TTC549 (cell line): ENCODE measurements around the gene PTPRN2.

Source experiments
- FAIRE-seq: peaks from 2 replicates; lab custom pipeline; 2012; peaks lifted over from hg19 to GRCh38; lab: Jason Lieb, UNC

Gene PTPRN2

GRCh38 chr7:157634401-157635147, 953.0 kb downstream of the PTPRN2 start:
- FAIRE-seq = no peak

DNA sequence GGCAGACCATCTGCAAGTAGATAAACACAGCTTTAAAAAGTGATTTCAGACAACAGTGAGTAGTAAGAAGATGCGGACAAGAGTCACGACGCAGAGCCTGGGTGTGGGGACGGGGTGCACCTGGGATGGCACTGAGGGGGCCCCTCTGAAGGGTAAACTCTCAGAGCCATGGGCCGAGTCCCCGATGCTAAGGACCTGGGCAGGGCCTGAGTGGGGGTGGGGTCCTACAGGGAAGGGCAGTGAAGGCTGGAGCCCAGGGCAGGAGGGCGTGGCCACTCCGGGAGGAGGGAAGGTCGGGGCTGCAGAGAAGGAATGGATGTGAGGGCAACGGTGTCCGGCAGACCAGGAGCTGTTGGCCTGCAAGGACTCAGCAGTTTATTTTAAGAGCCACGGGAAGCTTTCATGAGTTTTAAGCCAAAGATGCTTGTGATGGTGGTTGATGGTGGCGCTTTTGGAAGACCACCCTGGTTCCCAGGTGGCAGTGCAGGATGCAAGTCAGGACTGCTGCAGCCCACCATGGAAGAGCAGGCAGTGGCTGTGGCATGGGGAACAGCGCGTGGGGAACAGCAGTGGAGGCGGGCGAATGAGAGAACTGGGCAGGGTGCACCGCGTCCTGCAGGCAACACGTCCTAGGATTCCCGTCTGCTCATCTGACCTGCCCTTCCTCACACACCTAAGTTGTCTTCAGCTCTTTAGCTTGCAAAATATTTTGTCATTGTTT, 954.0 kb downstream of the PTPRN2 start:
- no peak for FAIRE-seq

- no peak for FAIRE-seq
Observed at GRCh38 chr7:157630301-157630853, 957.2 kb downstream of the PTPRN2 start.

GRCh38 chr7:157628456-157628855, 959.2 kb downstream of the PTPRN2 start:
- no peak for FAIRE-seq

GRCh38 chr7:157627646-157628045, 960.0 kb downstream of the PTPRN2 start:
- FAIRE-seq = no peak

GRCh38 chr7:157627033-157627432, 960.6 kb downstream of the PTPRN2 start:
- FAIRE-seq = no peak

- no peak for FAIRE-seq
Observed at GRCh38 chr7:157625973-157626742, 961.5 kb downstream of the PTPRN2 start.

DNA sequence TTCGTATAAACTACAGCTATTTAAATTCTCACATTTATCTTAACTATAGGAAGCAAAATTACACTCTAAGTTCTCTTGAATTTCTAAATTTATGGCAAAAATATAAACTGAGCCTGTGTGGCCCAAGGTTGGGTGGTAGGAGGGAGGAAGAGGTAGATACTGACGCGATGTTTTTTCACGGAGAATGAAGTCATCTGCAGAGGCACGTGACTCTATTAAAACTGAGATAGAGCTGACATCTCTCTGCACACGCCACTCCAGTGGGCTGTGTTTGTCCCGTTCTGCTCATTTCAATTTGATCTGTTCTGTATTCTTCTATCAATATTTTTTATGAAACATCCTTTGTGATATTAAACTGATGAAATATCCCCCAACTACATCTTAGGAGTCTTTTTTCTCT, 964.1 kb downstream of the PTPRN2 start:
- no peak for FAIRE-seq

GRCh38 chr7:157622408-157623205, 965.0 kb downstream of the PTPRN2 start:
- FAIRE-seq = no peak

DNA sequence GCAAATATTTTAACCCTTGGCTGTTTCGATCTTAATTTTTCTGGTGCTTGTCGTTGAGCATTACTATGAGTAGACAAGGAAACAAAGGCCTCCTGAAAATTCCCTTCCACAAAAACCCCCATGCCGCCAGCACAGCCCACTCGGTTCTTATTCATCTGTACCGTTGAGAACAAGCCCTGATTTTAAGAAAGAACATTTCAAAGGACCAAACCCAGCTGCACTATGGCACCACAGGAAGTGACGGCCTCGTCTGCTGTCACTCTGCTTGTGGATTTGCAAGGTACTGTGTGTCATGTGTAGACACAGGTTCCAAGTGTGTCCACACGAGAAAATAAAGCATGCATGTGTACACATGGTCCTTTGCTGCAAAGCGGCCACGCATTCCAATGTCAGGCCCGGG, 965.6 kb downstream of the PTPRN2 start:
- no peak for FAIRE-seq

- FAIRE-seq = no peak
Observed at GRCh38 chr7:157621131-157621681, 966.4 kb downstream of the PTPRN2 start.

DNA sequence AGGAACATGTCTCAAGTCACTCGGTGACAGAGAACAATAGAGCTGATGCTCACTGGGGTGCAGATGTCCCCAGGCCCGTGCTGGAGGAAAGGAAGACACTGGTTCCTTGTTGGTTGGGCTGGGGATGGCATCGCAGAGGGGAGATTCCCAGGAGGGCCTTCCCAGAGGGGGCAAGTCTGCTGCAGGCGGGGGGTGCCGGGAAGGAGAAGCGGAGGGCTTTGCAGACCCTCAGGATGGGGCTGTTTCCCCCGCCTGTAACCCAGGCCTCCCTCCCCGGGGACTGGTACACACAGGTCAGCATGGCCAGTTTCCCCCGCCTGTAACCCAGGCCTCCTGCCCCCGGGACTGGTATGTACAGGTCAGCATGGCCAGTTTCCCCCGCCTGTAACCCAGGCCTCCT, 967.0 kb downstream of the PTPRN2 start:
- FAIRE-seq = no peak

DNA sequence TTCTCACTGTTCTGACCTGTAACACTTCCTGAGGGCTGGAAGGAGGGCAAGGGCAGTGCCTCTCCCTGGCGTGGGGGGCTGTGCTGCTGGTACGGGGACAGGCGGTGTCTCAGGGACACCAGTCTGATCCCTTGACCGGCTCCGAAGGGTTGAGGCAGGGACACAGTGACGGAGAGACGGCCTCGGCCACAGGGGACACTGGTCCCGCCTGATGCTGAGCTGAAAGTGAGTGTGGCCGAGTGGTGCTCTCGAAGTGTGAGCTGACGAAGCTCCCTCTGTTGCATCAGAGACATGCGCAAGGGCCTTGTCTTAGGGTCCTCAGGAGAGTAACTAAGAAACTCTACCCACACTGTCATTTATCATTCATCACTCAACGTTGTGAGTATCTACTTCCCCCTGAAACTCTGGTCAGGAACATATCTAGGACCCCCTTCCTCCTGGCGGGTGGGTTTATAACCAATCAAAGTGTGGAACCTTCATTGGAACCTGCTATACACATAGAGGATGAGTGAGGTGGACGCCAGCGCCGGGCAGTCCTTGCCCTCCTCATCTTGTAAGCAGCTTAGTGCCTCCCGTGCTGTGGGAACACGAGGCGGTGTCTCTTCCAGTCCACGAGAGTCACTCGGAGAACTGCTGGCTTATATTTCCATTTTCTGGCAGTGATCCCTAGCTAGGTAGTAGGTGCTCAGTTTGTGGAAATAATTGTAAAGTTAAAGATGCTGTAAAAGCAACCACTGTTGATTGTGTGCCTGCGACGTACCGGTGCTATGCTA, 967.7 kb downstream of the PTPRN2 start:
- FAIRE-seq = no peak

- no peak for FAIRE-seq
Observed at GRCh38 chr7:157618823-157619606, 968.6 kb downstream of the PTPRN2 start.

DNA sequence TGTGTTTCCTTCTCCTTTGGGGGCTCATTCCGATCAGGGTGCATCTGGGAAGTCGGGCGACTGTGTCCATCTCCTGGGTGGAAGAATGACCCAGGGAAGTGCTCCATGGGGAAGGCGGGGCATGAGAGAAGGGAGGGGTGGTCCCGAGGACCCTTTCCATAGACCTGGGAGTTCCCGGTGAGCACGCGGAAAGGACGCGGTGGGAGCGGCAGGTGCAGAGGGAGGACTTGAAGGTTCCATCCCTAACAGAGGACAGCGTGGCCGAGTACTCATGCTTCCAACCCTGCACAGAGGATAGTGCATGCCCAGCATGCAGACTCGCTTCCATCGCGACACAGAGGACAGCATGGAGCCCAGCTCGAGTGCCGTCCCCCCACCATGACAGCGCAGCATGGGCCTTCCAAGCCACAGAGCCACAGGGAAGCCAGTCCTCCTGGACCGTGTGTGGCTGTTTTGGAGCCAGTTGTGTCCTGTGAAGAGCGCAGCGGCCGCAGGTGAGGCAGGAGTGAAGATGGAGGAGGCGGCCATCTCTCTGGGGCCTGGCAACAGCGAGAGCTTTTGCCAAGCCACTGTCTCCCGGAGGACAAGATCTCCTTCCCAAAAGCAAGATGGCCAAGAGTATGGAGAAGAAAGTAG, 969.4 kb downstream of the PTPRN2 start:
- FAIRE-seq = no peak

- FAIRE-seq = no peak
Observed at GRCh38 chr7:157617401-157617800, 970.2 kb downstream of the PTPRN2 start.

- no peak for FAIRE-seq
Observed at GRCh38 chr7:157616931-157617330, 970.7 kb downstream of the PTPRN2 start.

DNA sequence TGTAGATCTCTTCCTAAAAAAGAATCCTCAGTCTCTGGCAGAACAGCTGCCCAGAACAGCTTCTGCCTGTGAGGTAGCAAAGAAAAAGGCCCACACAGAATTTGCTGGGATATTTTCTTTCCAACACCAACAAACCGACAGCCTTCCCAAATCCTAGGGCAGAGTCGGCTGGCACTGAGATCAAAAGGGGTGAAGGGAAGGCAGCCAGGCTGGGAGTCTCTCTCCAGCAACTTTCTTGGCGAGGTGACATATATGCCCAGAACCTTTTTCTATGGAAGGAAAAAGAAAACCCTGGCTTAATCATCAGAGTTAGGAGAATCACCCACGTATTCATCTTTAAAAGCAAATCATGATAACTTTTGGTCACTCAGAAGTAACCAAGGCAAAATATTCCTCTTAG, 971.2 kb downstream of the PTPRN2 start:
- FAIRE-seq = no peak

GRCh38 chr7:157615852-157616251, 971.8 kb downstream of the PTPRN2 start:
- no peak for FAIRE-seq
